ENCODE measurements around the gene EHBP1. TPM values are rescaled to one million over a fixed set of nuclear protein-coding genes. Genes with fewer than 3 reads are reported as not detected.

EHBP1 gene
- total RNA-seq, 2 experiments from 2014 or later, result 21.4 to 22.3 TPM

GRCh38 chr2:63078852-63079606 lies 373.5 kb downstream of the EHBP1 start:
- POLR2A ChIA-PET, result no interaction called here
- no peaks in the 10 kb centered on the region for H3K4me1 Mint-ChIP-seq (ENCODE audit: low read depth)
- ATAC-seq (ENCODE audit: poor library complexity) (no peak), DNase-seq (no peak)
- intact Hi-C loops (cut with DNase I, micrococcal nuclease), result no loop called here
- Histone ChIP-seq H3K27ac (ENCODE audit: low read depth in 1 of 2, low read length in 2 of 2) (no peak overlapping the region), H3K36me3 (ENCODE audit: insufficient read depth, low read length) (no peaks in the 10 kb centered on the region), H3K4me1 (ENCODE audit: insufficient read depth, low read length) (no peaks in the 10 kb centered on the region), H3K9me3 (ENCODE audit: control insufficient read depth in 1 of 2, insufficient read depth in 1 of 2, low read length in 2 of 2) (no peaks in the 10 kb centered on the region), H3K27me3 (ENCODE audit: control insufficient read depth in 1 of 2, insufficient read depth in 2 of 2, low read length in 2 of 2) (no peaks in the 10 kb centered on the region), H3K4me3 (ENCODE audit: low read length) (no peak overlapping the region)
- H3K36me3 Mint-ChIP-seq (ENCODE audit: low read depth), result no peaks in the 10 kb centered on the region
- CTCF ChIA-PET, result no interaction called here
- H3K27me3 Mint-ChIP-seq, result peaks cover 50% of the 10 kb centered on the region
- no peak overlapping the region for H3K27ac Mint-ChIP-seq
- H3K9me3 Mint-ChIP-seq, result no peaks in the 10 kb centered on the region
- H3K4me3 Mint-ChIP-seq, result no peak overlapping the region
- TF ChIP-seq CTCF (IDR thresholded peaks at IDR 0.05), result no peak

GRCh38 chr2:63081404-63081803 lies 375.9 kb downstream of the EHBP1 start:
- ChIA-PET POLR2A (no interaction called here), CTCF (no interaction called here)
- intact Hi-C loops (cut with DNase I, micrococcal nuclease), result no loop called here
- H3K27me3 Mint-ChIP-seq, result peaks cover 48% of the 10 kb centered on the region
- H3K4me3 Mint-ChIP-seq, result no peak overlapping the region
- Histone ChIP-seq H3K27me3 (ENCODE audit: control insufficient read depth in 1 of 2, insufficient read depth in 2 of 2, low read length in 2 of 2) (peaks cover 0 to 6% of the 10 kb centered on the region in 2 experiments), H3K36me3 (ENCODE audit: insufficient read depth, low read length) (no peaks in the 10 kb centered on the region), H3K4me1 (ENCODE audit: insufficient read depth, low read length) (no peaks in the 10 kb centered on the region), H3K4me3 (ENCODE audit: low read length) (no peak overlapping the region), H3K9me3 (ENCODE audit: control insufficient read depth in 1 of 2, insufficient read depth in 1 of 2, low read length in 2 of 2) (no peaks in the 10 kb centered on the region), H3K27ac (ENCODE audit: low read depth in 1 of 2, low read length in 2 of 2) (no peak overlapping the region)
- H3K4me1 Mint-ChIP-seq (ENCODE audit: low read depth), result no peaks in the 10 kb centered on the region
- H3K36me3 Mint-ChIP-seq (ENCODE audit: low read depth), result no peaks in the 10 kb centered on the region
- no peak for ATAC-seq (ENCODE audit: poor library complexity)
- no peak for DNase-seq
- no peak for TF ChIP-seq CTCF (IDR thresholded peaks at IDR 0.05)
- H3K9me3 Mint-ChIP-seq, result no peaks in the 10 kb centered on the region
- H3K27ac Mint-ChIP-seq, result no peak overlapping the region

GRCh38 chr2:63086687-63087086 lies 381.2 kb downstream of the EHBP1 start:
- Histone ChIP-seq H3K4me1 (ENCODE audit: insufficient read depth, low read length) (no peaks in the 10 kb centered on the region), H3K27ac (ENCODE audit: low read depth in 1 of 2, low read length in 2 of 2) (no peak overlapping the region), H3K36me3 (ENCODE audit: insufficient read depth, low read length) (no peaks in the 10 kb centered on the region), H3K4me3 (ENCODE audit: low read length) (no peak overlapping the region), H3K9me3 (ENCODE audit: control insufficient read depth in 1 of 2, insufficient read depth in 1 of 2, low read length in 2 of 2) (no peaks in the 10 kb centered on the region), H3K27me3 (ENCODE audit: control insufficient read depth in 1 of 2, insufficient read depth in 2 of 2, low read length in 2 of 2) (peaks cover 0 to 9% of the 10 kb centered on the region in 2 experiments)
- ChIA-PET CTCF (no interaction called here), POLR2A (no interaction called here)
- TF ChIP-seq CTCF (IDR thresholded peaks at IDR 0.05), result no peak
- no peak overlapping the region for H3K4me3 Mint-ChIP-seq
- peaks cover 30% of the 10 kb centered on the region for H3K27me3 Mint-ChIP-seq
- H3K27ac Mint-ChIP-seq, result no peak overlapping the region
- no peaks in the 10 kb centered on the region for H3K36me3 Mint-ChIP-seq (ENCODE audit: low read depth)
- intact Hi-C loops (cut with DNase I, micrococcal nuclease), result no loop called here
- no peak for DNase-seq
- peaks cover 6% of the 10 kb centered on the region for H3K9me3 Mint-ChIP-seq
- no peak for ATAC-seq (ENCODE audit: poor library complexity)
- no peaks in the 10 kb centered on the region for H3K4me1 Mint-ChIP-seq (ENCODE audit: low read depth)

Measured in CD4-positive, alpha-beta T cell (primary cell).